C4-2B (cell line): ENCODE measurements around the gene TIPRL.

Experiments
- CTCF ChIP-seq: fragments of 450-650 bp; conservative IDR thresholded peaks from 2 replicates; pipeline ENCODE4 v1.5.1; 2017; ENCODE audit warnings: mild to moderate bottlenecking
- ZFX ChIP-seq: fragments of 450-650 bp; IDR thresholded peaks from 2 replicates; pipeline ENCODE4 v1.6.1; 2017

DNA sequence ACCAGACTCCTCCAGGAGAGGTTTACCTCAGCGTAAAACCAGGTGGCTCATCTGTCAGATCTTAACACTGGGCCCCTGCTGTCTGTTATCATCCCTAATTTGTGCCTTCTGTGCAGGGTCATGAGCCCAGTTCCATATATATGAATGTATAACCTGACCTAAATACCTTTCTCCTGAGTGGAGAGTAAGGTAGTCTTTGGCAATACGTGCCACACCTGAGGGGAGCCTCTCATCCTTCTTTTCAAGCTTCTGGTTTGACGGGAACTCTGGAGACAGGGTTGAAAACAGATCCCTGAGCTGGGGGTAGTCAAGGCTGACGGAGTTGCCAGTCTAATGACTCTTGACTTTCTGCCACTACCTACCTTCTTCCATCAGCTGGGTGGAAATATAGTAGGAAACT is 51.1 kb downstream of the TIPRL start:
- TF ChIP-seq CTCF (no peak), ZFX (no peak)
